HepG2 (cell line): ENCODE data around the gene SLC4A2. TPM values are rescaled to one million over a fixed set of nuclear protein-coding genes. Genes with fewer than 3 reads are reported as not detected.
A peak's percentile ranks its signal among the peaks of the same experiment; 100 is the strongest.

Source experiments
- HES4 ChIP-seq: sonication (generic); formaldehyde crosslinking; IDR thresholded peaks from 2 replicates; pipeline ENCODE4 v1.9.0; 2021; ENCODE audit warnings: mild to moderate bottlenecking, missing genetic modification reagents, borderline replicate concordance
- KLF13 ChIP-seq: sonication (generic); formaldehyde crosslinking; IDR thresholded peaks from 2 replicates; pipeline ENCODE4 v1.4.0; 2020; ENCODE audit warnings: mild to moderate bottlenecking, missing genetic modification reagents
- MLX ChIP-seq: IDR thresholded peaks from 2 replicates; pipeline ENCODE4 v1.6.1; 2016
- REL ChIP-seq: sonication (generic); formaldehyde crosslinking; conservative IDR thresholded peaks from 2 replicates; pipeline ENCODE4 v1.8.0; 2022; ENCODE audit warnings: mild to moderate bottlenecking, missing genetic modification reagents, moderate library complexity
- TAF1 ChIP-seq: sonication (generic); formaldehyde crosslinking; IDR thresholded peaks from 2 replicates; pipeline ENCODE4 v1.4.0; 2020; ENCODE audit warnings: missing genetic modification reagents
- ZBTB2 ChIP-seq: sonication (generic); formaldehyde crosslinking; IDR thresholded peaks from 2 replicates; pipeline ENCODE4 v1.8.0; 2022; ENCODE audit warnings: low read depth, missing genetic modification reagents
- ZBTB25 ChIP-seq: IDR thresholded peaks from 2 replicates; pipeline ENCODE4 v1.6.1; 2018; ENCODE audit warnings: missing genetic modification reagents
- ZFP82 ChIP-seq: sonication (generic); formaldehyde crosslinking; IDR thresholded peaks from 2 replicates; pipeline ENCODE4 v1.5.1; 2020; ENCODE audit warnings: mild to moderate bottlenecking, missing genetic modification reagents, borderline replicate concordance
- ZNF460 ChIP-seq: sonication (generic); formaldehyde crosslinking; IDR thresholded peaks from 2 replicates; pipeline ENCODE4 v1.5.1; 2020; ENCODE audit warnings: missing genetic modification reagents, mild to moderate bottlenecking, borderline replicate concordance
- ZNF547 ChIP-seq: sonication (generic); formaldehyde crosslinking; IDR thresholded peaks from 2 replicates; pipeline ENCODE4 v1.5.1; 2020; ENCODE audit warnings: mild to moderate bottlenecking, missing genetic modification reagents
- ZNF574 ChIP-seq: sonication (generic); formaldehyde crosslinking; IDR thresholded peaks from 2 replicates; pipeline ENCODE4 v1.4.0; 2020; ENCODE audit warnings: missing genetic modification reagents
- ZNF607 ChIP-seq: sonication (generic); formaldehyde crosslinking; IDR thresholded peaks from 2 replicates; pipeline ENCODE4 v1.5.1; 2020; ENCODE audit warnings: missing genetic modification reagents, mild to moderate bottlenecking, borderline replicate concordance
- ZXDC ChIP-seq: sonication (generic); formaldehyde crosslinking; IDR thresholded peaks from 2 replicates; pipeline ENCODE4 v1.5.0; 2020; ENCODE audit warnings: mild to moderate bottlenecking, missing genetic modification reagents
- polyA plus RNA-seq, 8 experiments: library from polyadenylated mRNA; depleted of rRNA in 3 of 8; stranded (reverse) in 7 of 8; unstranded in 1 of 8; fragments of >200 nt; fragmentation: Illumina TruSeq in 4 of 8; extraction: Trizol in 4 of 8; gene quantifications; 2 replicates each; pipeline versions ENCODE4 v1.2.1 to v1.2.3, GENCODE V29; 2011 to 2016; ENCODE audit warnings: low read depth in 4 of 8, missing spikeins in 1 of 8, mixed read lengths in 1 of 8; ENCODE audit not compliant: insufficient read depth in 1 of 8
- total RNA-seq, 5 experiments: library from RNA; depleted of rRNA; stranded (reverse); fragments of >200 nt; fragmentation: Illumina TruSeq; extraction: Trizol; gene quantifications; 2 replicates each; pipeline ENCODE4 v1.2.3, GENCODE V29; 2016; ENCODE audit warnings: low read depth in 1 of 5
- TF ChIP-seq, protein P1 (sequence below): sonication (generic); formaldehyde crosslinking; IDR thresholded peaks from 2 replicates; pipeline ENCODE4 v1.5.0; 2020; ENCODE audit warnings: mild to moderate bottlenecking, missing genetic modification reagents
- TF ChIP-seq, protein P2 (sequence below): IDR thresholded peaks from 2 replicates; pipeline ENCODE4 v1.6.1; 2016; ENCODE audit warnings: mild to moderate bottlenecking, missing biosample characterization, missing genetic modification reagents

SLC4A2 gene
- total and polyA plus RNA-seq, 2 of the 13 experiments (the other 11 are each of a cell fraction or from before 2014, with no cell fraction given) = 51.9 to 73.4 TPM

GRCh38 chr7:151085691-151086620 lies 26.6 kb downstream of the SLC4A2 start, which contains the start of gene AGAP3 (continued):
- no peak for TF ChIP-seq KLF13 (CRISPR knock-in tag)
- peak; percentile 74; the same call in 1 of the 2 replicates for TF ChIP-seq ZBTB2 (CRISPR knock-in tag)
- peak; percentile 53 for TF ChIP-seq ZNF574 (CRISPR knock-in tag)
- TF ChIP-seq REL (CRISPR knock-in tag) = 0 out of 2 replicates have a peak, but pooled peaks have one; percentile 30
- peak; percentile 75 for TF ChIP-seq TAF1 (CRISPR knock-in tag)
- TF ChIP-seq, protein P1, sequence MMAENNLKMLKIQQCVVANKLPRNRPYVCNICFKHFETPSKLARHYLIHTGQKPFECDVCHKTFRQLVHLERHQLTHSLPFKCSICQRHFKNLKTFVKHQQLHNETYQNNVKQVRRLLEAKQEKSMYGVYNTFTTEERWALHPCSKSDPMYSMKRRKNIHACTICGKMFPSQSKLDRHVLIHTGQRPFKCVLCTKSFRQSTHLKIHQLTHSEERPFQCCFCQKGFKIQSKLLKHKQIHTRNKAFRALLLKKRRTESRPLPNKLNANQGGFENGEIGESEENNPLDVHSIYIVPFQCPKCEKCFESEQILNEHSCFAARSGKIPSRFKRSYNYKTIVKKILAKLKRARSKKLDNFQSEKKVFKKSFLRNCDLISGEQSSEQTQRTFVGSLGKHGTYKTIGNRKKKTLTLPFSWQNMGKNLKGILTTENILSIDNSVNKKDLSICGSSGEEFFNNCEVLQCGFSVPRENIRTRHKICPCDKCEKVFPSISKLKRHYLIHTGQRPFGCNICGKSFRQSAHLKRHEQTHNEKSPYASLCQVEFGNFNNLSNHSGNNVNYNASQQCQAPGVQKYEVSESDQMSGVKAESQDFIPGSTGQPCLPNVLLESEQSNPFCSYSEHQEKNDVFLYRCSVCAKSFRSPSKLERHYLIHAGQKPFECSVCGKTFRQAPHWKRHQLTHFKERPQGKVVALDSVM (CRISPR knock-in tag) = peak; percentile 74
- TF ChIP-seq ZNF607 (CRISPR knock-in tag) = 0 out of 2 replicates have a peak, but pooled peaks have one; percentile 60
- no peak for TF ChIP-seq MLX
- peak; percentile 64; the same call in 1 of the 2 replicates for TF ChIP-seq ZNF547
- TF ChIP-seq, protein P2, sequence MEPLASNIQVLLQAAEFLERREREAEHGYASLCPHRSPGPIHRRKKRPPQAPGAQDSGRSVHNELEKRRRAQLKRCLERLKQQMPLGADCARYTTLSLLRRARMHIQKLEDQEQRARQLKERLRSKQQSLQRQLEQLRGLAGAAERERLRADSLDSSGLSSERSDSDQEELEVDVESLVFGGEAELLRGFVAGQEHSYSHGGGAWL (CRISPR knock-in tag) = peak; percentile 55; the same call in 1 of the 2 replicates
- no peak for TF ChIP-seq ZFP82
- 0 out of 2 replicates have a peak, but pooled peaks have one; percentile 65 for TF ChIP-seq ZBTB25 (CRISPR knock-in tag)
- no peak for TF ChIP-seq HES4 (CRISPR knock-in tag)
- TF ChIP-seq ZNF460 = no peak
- no peak for TF ChIP-seq ZXDC (CRISPR knock-in tag)
